Epithelial cell of esophagus (primary cell): ENCODE measurements around the gene CARMIL1.
A peak's percentile ranks its signal among the peaks of the same experiment; 100 is the strongest.

Experiments used
- DNase-seq: peaks from one replicate; pipeline ENCODE4 v3.0.0; 2010; ENCODE audit warnings: low read depth
- H3K4me3 ChIP-seq: 2 replicates; pipeline ENCODE4 v1.5.1; 2011; ENCODE audit warnings: mild to moderate bottlenecking, low read length, control low read depth
- TF ChIP-seq, protein P1 (sequence below): IDR thresholded peaks from 2 replicates; pipeline ENCODE4 v1.5.1; 2011; ENCODE audit warnings: low read depth, mild to moderate bottlenecking, low read length, control low read depth, inconsistent platforms; ENCODE audit not compliant: insufficient read depth; ENCODE audit errors: missing control alignments

Gene CARMIL1

DNA sequence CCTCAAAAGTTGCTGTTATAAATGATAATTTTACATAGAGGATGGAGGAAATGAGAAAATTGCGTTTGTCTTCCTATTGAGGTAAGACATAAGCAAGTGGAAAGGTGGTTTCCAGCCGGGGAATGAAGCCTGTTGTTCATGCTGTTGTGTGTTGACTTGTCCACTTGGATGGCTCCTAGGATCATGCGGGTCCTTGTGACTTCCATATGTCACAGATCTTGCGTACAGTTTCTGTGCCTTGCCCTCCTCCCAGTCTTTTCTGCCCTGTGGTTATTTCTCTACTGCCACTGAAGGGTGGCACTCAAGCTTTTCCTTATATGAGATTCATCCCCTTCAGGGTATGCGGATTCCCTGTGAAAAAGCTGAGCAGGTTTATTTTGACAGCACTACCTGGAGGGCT, 116.6 kb downstream of the CARMIL1 start:
- DNase-seq: no peak
- H3K4me3 ChIP-seq: no peak overlapping the region
- TF ChIP-seq, protein P1, sequence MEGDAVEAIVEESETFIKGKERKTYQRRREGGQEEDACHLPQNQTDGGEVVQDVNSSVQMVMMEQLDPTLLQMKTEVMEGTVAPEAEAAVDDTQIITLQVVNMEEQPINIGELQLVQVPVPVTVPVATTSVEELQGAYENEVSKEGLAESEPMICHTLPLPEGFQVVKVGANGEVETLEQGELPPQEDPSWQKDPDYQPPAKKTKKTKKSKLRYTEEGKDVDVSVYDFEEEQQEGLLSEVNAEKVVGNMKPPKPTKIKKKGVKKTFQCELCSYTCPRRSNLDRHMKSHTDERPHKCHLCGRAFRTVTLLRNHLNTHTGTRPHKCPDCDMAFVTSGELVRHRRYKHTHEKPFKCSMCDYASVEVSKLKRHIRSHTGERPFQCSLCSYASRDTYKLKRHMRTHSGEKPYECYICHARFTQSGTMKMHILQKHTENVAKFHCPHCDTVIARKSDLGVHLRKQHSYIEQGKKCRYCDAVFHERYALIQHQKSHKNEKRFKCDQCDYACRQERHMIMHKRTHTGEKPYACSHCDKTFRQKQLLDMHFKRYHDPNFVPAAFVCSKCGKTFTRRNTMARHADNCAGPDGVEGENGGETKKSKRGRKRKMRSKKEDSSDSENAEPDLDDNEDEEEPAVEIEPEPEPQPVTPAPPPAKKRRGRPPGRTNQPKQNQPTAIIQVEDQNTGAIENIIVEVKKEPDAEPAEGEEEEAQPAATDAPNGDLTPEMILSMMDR: no peak

DNA sequence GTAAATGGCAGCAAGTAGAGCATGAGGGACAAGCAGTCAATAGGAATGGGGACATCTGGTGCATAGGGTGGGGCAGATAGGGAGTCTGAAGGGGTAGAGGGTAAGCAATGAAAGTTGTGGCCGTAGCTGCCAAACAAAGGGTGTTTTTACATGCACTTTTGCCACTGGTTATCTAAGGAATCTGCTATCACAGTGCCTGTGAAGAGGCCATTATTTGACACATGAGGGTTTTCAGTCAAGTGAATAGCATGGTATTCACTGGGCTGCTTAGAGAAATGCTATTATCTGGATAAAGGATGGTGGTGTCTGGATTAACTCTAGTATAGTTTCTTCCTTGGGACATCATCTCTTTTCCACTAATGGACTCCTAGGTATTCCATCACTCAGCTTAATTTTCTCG, 118.2 kb downstream of the CARMIL1 start:
- DNase-seq: no peak
- no peak overlapping the region for H3K4me3 ChIP-seq
- TF ChIP-seq, protein P1: no peak

DNA sequence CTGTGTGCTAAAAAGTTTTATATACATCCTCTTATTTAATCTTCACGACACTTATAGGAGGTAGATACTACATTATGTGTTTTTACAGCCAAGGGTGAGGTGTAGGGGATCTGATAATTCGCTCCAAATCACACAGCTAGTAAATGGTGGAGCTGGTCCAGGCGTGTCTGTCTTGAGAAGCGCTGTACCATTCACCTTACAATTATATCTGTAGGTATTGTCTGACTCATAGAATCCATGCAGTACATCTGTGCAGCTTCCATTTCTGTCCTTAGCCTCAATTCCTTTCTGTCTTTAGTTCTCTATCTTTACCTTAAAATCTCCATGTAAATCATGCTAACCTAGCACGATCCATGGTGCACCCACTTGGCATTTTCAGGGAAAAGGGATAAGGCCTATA, 120.7 kb downstream of the CARMIL1 start:
- DNase-seq: peak; percentile 23
- H3K4me3 ChIP-seq: no peak overlapping the region
- TF ChIP-seq, protein P1: no peak

DNA sequence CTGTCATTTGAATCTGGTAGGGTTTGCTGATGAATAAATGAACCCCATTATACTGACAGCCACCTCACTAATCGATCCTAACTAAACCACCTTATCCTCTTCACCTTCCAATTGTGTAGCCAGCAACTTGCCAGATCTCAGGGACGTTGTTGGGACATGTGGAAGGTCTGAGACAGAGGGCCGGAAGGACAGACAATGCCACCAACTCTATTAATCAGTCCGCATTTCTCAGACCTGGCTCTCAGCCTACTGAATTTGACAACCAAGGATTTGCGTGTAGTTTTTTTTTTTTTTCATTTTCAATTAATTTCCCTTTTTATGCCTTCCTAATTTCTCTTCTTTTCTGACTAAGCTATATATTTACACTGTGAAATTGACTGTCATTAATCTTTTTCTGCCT, 122.5 kb downstream of the CARMIL1 start:
- peak; percentile 39 for DNase-seq
- H3K4me3 ChIP-seq: no peak overlapping the region
- TF ChIP-seq, protein P1: no peak

DNA sequence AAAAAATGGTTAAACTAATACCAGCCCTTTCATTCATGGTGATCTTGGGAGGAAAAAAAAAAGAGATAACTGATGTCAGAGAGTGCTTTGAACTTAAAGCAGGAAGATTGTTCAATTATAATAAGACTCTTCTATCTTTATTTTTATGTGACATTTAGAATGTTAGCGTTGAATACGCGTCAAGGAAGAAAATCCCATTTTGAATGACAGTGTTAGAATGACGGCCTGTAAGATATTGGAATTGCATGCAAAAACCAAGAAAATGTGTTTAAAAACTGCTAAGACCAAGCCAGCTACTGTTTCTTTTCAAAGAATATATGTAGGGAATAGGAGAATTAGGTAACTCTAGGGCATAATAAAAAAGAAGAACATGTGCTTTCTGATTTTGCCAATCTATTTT, 123.0 kb downstream of the CARMIL1 start:
- DNase-seq: no peak
- no peak overlapping the region for H3K4me3 ChIP-seq
- TF ChIP-seq, protein P1: no peak

DNA sequence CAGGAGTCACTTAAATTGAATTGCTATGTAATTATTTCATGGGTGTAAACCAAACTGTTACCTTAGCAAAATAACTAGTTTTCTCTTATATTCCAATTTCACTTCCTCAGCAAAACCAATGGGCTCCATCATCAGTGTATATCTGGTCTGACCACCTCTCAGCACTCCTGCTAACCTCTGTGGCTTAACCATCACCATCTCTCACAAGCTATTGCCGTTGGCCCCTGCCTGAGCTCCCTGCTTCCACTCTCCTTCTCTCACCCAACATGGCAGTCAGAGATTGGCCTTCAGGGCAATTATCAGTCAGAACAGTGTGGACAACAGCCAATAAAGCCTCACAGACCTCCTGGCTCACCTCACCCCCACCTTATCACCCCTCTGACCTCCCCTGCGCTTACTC, 124.0 kb downstream of the CARMIL1 start:
- no peak overlapping the region for H3K4me3 ChIP-seq
- no peak for DNase-seq
- TF ChIP-seq, protein P1: no peak

DNA sequence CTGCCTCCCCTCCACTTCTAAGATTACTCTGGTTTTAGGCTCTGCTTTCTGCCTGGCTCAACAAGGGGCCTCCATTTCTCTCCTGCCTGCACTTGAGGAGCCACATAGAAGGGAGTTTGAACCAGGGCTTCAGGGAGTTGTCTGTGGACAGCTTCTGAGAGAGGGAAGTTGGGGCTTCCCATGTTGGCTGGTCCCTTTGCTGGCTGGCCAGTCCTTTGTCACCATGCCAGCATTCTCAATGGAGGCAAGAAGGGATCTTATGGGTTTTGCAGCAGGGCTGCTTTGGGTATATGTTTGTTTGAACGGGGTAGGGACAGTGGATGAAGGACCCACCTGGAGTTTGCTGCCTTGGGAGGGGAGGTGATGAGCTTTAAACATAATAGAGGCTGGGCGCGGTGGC, 124.9 kb downstream of the CARMIL1 start:
- H3K4me3 ChIP-seq: no peak overlapping the region
- DNase-seq: no peak
- TF ChIP-seq, protein P1: no peak
